NCI-H2107 treated with DMSO at 0.1 percent for 48 hours (cell line): ENCODE results near the gene EGLN2.
"Not testable (repeated sequence)": the region's sequence is repeated elsewhere in the genome, so short reads cannot be mapped to it uniquely, and the experiment has no call there.

Experiments used
- DNase-seq: peaks from one replicate; lab custom pipeline; 2025; ENCODE audit not compliant: unreplicated experiment; lab: John Stamatoyannopoulos, UW

The EGLN2 gene

GRCh38 chr19:40798683-40799557 lies at the start of gene EGLN2:
TSS of gene EGLN2 (plus strand) at chr19:40799191. CDS start at chr19:40800573, 1,382 bp downstream.
- peak; percentile 92 for DNase-seq

- DNase-seq: peak; percentile 99
Measured at GRCh38 chr19:40750058-40750873, 48.7 kb upstream of the EGLN2 start, which contains the start of gene ACTMAP. TSS of gene ACTMAP (minus strand) at chr19:40750477. CDS start at chr19:40749803, 674 bp downstream.

DNA sequence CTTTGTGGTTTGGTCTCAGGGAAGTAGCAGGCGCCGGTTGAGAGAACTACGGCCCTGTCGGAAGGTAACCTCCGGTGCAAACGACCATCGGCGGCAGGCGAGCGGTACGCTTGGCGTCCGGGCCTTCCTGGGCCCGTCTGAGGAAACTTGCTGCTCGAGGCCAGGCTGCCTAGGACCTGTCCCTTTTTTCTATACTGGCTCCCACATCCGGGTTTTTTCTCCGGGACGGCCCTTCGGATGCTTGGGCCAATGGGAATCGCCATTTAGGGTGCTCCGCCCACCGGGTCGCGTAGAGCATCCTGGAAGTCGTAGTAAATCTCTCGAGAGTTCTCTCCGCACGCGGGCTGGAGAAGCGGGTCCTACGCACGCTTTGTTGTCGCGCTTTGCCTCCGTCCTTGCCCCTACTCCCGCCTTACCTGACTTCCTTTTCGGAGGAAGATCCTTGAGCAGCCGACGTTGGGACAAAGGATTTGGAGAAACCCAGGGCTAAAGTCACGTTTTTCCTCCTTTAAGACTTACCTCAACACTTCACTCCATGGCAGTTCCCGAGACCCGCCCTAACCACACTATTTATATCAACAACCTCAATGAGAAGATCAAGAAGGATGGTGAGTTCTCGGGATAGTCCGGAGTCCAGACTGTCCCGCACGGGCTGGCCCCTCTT lies 48.0 kb upstream of the EGLN2 start, which contains the start of gene SNRPA:
Gene SNRPA, plus strand, starts transcription at position 330 of the 664 bp plus-strand sequence. Its CDS starts 206 bp downstream, at position 536.
- peak; percentile 96 for DNase-seq

DNA sequence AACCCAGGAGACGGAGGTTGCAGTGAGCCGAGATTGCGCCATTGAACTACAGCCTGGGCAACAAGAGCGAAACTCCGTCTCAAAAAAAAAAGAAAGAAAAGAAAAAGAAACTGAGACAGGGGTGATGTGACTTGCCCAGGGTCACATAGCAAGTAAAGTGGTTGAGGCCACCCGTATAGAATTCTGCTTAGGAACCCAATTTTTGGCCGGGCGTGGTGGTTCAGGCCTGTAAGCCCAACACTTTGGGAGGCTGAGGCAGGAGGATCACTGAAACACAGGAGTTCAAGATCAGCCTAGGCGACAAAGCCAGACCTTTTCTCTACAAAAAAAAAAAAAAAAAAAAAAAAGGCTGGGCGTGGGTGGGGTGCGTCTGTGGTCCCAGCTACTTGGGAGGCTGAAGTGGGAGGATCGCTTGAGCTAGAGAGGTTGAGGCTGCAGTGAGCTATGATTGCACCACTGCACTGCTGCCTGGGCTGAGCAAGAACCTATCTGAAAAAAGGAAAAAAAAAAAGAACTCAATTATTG lies 46.7 kb upstream of the EGLN2 start:
- DNase-seq: no peak

- DNase-seq: no peak
Measured at GRCh38 chr19:40754611-40755247, 44.3 kb upstream of the EGLN2 start.

- no peak for DNase-seq
Measured at GRCh38 chr19:40755248-40755624, 43.8 kb upstream of the EGLN2 start.

- DNase-seq: no peak
Measured at GRCh38 chr19:40755791-40756190, 43.2 kb upstream of the EGLN2 start.

GRCh38 chr19:40756502-40757110 lies 42.4 kb upstream of the EGLN2 start:
- DNase-seq: no peak

DNA sequence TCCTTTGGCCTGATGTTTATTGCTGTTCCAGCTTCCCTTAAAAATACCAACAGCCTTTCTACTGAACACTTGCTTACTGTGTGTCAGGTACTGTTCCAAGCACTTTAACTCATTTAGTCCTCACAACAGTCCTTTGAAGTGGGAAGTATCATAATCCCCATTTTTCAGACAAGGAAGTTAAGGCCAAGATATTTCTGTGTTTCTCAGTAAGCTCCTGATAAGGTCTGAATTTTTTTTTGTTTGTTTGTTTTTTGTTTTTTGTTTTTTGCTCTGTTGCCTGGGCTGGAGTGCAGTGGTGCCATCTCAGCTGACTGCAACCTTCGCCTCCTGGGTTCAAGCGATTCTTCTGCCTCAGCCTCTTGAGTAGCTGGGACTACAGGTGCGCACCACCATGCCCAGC lies 40.5 kb upstream of the EGLN2 start:
- DNase-seq: no peak

- no peak for DNase-seq
Measured at GRCh38 chr19:40759352-40759751, 39.6 kb upstream of the EGLN2 start.

DNA sequence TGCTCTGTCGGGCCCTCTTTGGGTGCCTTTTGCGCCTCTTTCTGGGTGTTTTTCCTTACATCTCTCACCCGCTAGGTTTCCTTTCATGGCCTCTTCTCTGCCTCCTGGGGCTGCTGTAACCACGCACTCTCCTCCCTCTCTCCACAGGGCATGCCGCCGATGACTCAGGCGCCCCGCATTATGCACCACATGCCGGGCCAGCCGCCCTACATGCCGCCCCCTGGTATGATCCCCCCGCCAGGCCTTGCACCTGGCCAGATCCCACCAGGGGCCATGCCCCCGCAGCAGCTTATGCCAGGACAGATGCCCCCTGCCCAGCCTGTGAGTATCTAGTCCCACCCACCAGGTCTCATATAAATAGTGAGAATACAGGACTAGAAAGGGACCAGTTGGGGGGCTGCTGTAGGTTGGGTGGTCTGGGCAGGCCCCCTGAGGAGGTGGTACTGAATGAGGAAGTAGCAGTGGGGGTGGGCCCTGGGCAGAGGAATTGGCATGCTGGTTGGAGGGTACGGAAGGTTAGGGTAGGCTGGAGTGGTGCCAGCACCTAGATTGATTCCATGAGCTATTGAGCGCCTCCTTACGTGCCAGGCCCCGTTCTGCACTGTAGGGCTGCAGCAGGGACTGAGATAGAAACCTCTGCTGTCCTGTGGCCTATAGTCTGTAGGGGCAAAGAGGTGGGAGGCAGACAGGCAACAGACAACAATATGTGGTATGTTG lies 36.1 kb upstream of the EGLN2 start:
- DNase-seq: no peak

DNA sequence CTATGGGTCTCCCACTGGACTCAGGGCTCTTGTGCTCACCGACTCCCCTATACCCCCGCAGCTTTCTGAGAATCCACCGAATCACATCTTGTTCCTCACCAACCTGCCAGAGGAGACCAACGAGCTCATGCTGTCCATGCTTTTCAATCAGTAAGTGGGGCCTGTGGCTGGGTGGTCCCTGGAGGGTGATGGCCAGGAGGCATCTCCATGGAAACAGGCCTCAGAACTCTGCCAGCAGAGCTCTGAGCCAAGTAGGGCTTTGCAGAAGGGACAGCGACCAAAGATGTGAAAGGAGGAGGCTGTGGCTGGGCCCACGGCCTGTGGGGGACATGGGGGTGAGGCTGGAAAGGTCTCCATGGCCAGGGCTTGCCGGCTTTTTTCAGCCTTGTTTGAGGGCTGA lies 35.5 kb upstream of the EGLN2 start:
- no peak for DNase-seq

- no peak for DNase-seq
Measured at GRCh38 chr19:40763963-40764362, 35.0 kb upstream of the EGLN2 start.

GRCh38 chr19:40766385-40766784 lies 32.6 kb upstream of the EGLN2 start:
- DNase-seq: not testable (repeated sequence)

DNA sequence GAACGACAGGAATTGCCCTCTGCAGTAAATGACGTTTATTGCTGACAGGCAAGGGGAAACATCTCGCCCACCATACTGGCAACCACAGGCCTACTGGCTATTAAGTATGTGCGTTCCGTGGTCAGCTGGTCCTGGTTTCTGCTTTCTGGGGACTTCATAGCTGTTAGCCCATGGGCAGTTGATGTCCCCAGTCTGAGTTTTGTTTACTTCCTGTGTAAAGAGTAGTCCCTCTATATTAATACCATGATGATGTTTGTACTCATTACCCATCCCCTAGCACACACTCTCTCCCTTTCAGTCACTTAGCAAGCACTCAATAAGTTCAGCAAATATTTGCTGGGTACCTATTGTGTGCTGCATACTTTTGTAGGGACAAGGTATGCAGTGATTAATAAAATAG lies 30.1 kb upstream of the EGLN2 start:
- no peak for DNase-seq

- not testable (repeated sequence) for DNase-seq
Measured at GRCh38 chr19:40771101-40771862, 27.7 kb upstream of the EGLN2 start.

DNA sequence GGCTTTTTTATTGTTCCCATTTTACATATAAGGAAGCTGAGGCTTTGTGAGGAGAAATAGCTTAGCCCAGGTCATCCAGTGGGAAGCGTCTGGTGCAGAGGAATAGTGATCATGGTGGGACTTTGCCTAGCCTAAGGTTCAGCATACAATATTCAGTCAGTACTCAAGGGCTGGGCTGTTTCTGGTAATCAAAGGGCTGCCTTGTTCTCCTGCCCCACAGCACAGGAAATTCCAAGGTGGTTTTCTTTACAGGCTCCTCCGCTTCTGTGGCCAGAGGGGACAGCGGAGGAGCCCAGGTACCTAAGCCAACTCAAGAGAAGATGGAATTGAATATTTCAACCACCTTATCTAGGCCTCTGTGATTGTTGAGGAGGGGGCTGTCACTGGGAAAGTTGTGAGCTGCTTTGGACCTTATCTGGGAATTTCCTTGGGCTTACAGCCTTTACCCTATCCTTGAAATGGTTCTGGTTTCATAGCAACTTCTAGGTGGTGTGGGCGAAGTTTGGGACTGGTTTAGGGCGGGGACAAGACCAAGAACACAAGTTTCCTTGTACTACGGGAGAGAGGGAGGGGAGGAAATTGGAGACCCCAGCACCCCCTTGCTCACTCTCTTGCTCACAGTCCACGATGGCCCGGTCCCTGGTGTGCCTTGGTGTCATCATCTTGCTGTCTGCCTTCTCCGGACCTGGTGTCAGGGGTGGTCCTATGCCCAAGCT lies 23.9 kb upstream of the EGLN2 start, which contains the start of gene MIA:
Gene MIA, plus strand, starts transcription at position 606 of the 716 bp plus-strand sequence. Its CDS starts 22 bp downstream, at position 628.
- no peak for DNase-seq

DNA sequence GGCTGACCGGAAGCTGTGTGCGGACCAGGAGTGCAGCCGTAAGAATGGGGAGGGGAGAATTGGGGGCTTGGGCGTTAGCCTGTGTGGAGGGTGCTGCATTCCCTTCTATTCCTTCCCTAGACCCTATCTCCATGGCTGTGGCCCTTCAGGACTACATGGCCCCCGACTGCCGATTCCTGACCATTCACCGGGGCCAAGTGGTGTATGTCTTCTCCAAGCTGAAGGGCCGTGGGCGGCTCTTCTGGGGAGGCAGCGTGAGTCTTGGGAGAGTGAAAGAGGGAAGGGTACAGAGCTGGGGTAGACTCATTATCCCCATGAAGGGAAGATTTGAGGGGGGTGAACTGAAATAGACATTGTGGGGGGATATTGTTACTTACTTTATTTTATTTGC lies 23.4 kb upstream of the EGLN2 start:
- DNase-seq: no peak
